ENCODE measurements around the gene CAT. TPM values are rescaled to one million over a fixed set of nuclear protein-coding genes. Genes with fewer than 3 reads are reported as not detected.

The CAT gene
- total RNA-seq, 1 donor from 2014 or later: 44.3 TPM

GRCh38 chr11:34444428-34444827 lies 5.7 kb downstream of the CAT start:
- no peak for DNase-seq (ENCODE audit: low read depth)
- no peak overlapping the region for H3K4me3 ChIP-seq (ENCODE audit: low read depth, low read length)
- no peak for TF ChIP-seq CTCF (conservative IDR thresholded peaks at IDR 0.05; ENCODE audit: low read depth, low read length)

- no peak for TF ChIP-seq CTCF (conservative IDR thresholded peaks at IDR 0.05; ENCODE audit: low read depth, low read length)
- DNase-seq (ENCODE audit: low read depth): no peak
- H3K4me3 ChIP-seq (ENCODE audit: low read depth, low read length): no peak overlapping the region
Observed at GRCh38 chr11:34445956-34446355, 7.2 kb downstream of the CAT start.

DNA sequence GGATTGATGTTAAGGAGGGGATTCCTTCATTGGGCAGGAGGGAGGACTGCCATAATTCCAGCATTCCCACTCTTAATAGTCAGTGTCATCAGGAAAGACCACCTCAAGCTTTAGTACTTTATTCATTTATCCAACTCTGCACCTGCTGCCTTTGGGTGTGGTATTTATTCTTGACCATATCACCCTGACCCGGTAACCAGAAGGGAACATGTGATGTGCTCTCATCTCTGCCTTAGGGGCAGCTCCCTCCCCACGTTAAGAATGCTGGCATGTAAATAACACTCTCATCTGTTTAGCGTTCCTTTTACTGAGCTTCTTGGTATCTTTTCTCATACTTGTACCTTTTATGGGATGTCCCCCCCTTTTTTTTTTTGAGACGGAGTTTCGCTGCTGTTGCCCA lies 7.7 kb downstream of the CAT start:
- no peak for TF ChIP-seq CTCF (conservative IDR thresholded peaks at IDR 0.05; ENCODE audit: low read depth, low read length)
- no peak for DNase-seq (ENCODE audit: low read depth)
- H3K4me3 ChIP-seq (ENCODE audit: low read depth, low read length): no peak overlapping the region

DNA sequence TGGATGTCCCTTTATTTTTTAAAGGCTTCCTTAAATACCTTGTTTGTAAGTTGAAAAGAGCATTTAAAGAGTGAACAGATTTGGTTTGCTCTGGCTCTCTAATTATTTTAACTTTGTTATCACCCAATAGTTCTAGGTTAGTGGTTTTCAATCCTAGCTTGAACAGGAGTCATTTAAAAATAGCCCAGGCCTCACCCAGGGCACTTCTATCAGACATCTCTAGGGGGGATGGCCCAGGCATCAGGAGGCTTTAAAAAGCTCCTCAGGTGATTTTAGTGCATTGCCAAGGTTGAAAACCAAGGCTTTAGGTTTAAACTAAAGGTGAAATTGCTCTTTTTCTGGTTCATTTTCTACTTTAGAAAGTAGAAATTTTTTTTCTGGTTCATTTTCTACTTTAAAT lies 8.3 kb downstream of the CAT start:
- no peak for TF ChIP-seq CTCF (conservative IDR thresholded peaks at IDR 0.05; ENCODE audit: low read depth, low read length)

DNA sequence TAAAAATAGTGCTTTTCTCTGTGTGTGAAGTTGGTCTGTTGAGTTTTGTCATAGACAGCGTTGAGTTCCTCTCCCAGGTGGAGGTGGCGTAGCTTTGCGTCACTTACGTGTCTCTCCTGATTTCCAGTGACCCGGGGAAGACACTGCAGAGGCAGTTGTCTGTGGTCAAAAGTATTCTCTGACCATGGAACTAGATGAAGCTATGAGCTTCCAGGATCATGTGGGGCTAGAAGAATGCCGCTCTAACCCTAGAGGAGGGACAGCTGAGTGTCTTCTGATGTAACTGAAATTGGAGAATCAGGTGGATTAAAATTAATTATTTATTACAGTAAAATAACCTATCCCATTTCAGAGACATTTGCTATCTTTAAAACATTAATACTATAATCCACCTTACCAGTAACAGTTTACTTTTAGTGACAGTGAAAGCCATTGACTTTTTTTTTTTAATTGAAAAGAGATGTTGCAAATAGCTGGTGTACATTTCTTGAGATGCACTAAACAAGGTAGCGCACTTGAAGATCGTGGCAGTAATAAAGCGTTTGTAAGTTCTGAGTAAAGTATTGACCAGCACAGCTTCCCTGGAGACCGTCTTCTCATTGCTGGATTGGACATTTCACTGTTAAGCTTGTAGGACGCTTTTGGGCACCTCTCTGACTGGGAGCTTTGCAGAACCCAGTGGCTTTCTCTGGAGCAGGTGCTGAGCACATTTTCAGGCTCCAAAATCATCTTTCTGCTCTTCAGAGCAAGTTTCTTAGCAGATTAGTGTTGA lies 9.7 kb downstream of the CAT start:
- no peak for TF ChIP-seq CTCF (conservative IDR thresholded peaks at IDR 0.05; ENCODE audit: low read depth, low read length)
- no peak overlapping the region for H3K4me3 ChIP-seq (ENCODE audit: low read depth, low read length)
- no peak for DNase-seq (ENCODE audit: low read depth)

More for the DNA sequence above, 8.3 kb downstream of the CAT start:
- DNase-seq (ENCODE audit: low read depth): no peak
- no peak overlapping the region for H3K4me3 ChIP-seq (ENCODE audit: low read depth, low read length)

- no peak overlapping the region for H3K4me3 ChIP-seq (ENCODE audit: low read depth, low read length)
- TF ChIP-seq CTCF (conservative IDR thresholded peaks at IDR 0.05; ENCODE audit: low read depth, low read length): no peak
- DNase-seq (ENCODE audit: low read depth): no peak
Observed at GRCh38 chr11:34449013-34449412, 10.3 kb downstream of the CAT start.

- H3K4me3 ChIP-seq (ENCODE audit: low read depth, low read length): no peak overlapping the region
- no peak for DNase-seq (ENCODE audit: low read depth)
- TF ChIP-seq CTCF (conservative IDR thresholded peaks at IDR 0.05; ENCODE audit: low read depth, low read length): no peak
Observed at GRCh38 chr11:34451053-34451452, 12.3 kb downstream of the CAT start.

Measured in epithelial cell of proximal tubule (primary cell).